Mucosa of descending colon (tissue), 3 donors: ENCODE results near the gene NUP153. TPM values are rescaled to one million over a fixed set of nuclear protein-coding genes. Genes with fewer than 3 reads are reported as not detected.
A peak's percentile ranks its signal among the peaks of the same experiment; 100 is the strongest.
"Not testable (repeated sequence)": the region's sequence is repeated elsewhere in the genome, so short reads cannot be mapped to it uniquely, and the experiment has no call there.

Experiments
- ATAC-seq: fragments of 200-7000 bp; cut with Tn5 transposase; one replicate; pipeline ENCODE4 v1.9.1; 2020; ENCODE audit warnings: mild to moderate bottlenecking, moderate library complexity
- DNase-seq, 3 donors: peaks; one replicate each; pipeline ENCODE4 v3.0.0-alpha.2; 2020
- H3K36me3 ChIP-seq: fragments of 200-600 bp; one replicate; pipeline ENCODE4 v1.8.0; 2021; ENCODE audit warnings: low read depth, mild to moderate bottlenecking
- H3K4me1 ChIP-seq: fragments of 200-600 bp; one replicate; pipeline ENCODE4 v1.8.0; 2021; ENCODE audit warnings: low read depth, mild to moderate bottlenecking
- H3K4me3 ChIP-seq: fragments of 200-600 bp; one replicate; pipeline ENCODE4 v1.8.0; 2021; ENCODE audit warnings: mild to moderate bottlenecking
- H3K9me3 ChIP-seq: fragments of 200-600 bp; one replicate; pipeline ENCODE4 v1.8.0; 2021; ENCODE audit warnings: mild to moderate bottlenecking
- intact Hi-C, 2 donors: fragments of 100-400 bp; cut with DNase I in 1 of 2; cut with micrococcal nuclease in 1 of 2; formaldehyde crosslinking; loops; one replicate each; pipeline versions ENCODE4 v1.11.0 to v1.11.1; 2022; cut with DNase I, micrococcal nuclease
- total RNA-seq, 3 donors: library from RNA; stranded (reverse); fragmentation: NEBNext Ultra II Directional in 2 of 3; extraction: Animal tissue kit (Norgen Biotek cat#: 25700) in 2 of 3; gene quantifications; one replicate each; pipeline versions ENCODE4 v1.2.1 to v1.2.4, GENCODE V29; 2021 to 2023
- TF ChIP-seq, protein P1 (sequence below): fragments of 200-600 bp; IDR thresholded peaks from one replicate; pipeline ENCODE4 v1.8.0; 2022; ENCODE audit warnings: antibody characterized with exemption, mild to moderate bottlenecking
- donor health status: DM: no; HTN: no; CAD: no; lungs with moderate emphysema.
- donor health status: DM: no; HTN: no; CAD: no.
- donor health status: DM: no; HTN: yes; CAD: no.

The NUP153 gene
- total RNA-seq, 3 donors from 2014 or later = 29.8 to 34.0 (median 33.3) TPM

DNA sequence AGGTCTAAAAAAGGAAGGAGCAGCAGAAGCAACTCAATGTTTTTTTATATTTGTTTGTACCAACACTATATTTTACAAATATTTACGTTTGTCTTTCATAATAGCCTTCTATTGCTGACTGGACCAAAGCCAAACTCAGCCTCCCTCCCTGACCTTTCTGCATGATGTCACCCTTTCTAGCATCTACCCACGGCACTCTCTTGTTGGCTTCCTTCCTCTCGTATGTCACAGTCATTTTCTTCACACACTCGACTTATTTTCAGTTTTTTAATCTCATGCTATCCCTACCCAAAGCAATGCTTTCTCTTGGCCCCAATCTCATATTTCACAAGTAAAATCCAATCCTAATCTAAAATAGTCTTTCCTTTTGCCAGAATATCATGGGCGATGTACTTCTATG, 122.9 kb downstream of the NUP153 start:
- no peak for DNase-seq
- intact Hi-C loops = loop anchor here (5.0 to 10.0 kb wide), 3 partner anchors 189 to 427 kb away; partner anchors contain the start of genes CAP2 (in 1 of the 2) and RBM24 (in 1 of the 2)

DNA sequence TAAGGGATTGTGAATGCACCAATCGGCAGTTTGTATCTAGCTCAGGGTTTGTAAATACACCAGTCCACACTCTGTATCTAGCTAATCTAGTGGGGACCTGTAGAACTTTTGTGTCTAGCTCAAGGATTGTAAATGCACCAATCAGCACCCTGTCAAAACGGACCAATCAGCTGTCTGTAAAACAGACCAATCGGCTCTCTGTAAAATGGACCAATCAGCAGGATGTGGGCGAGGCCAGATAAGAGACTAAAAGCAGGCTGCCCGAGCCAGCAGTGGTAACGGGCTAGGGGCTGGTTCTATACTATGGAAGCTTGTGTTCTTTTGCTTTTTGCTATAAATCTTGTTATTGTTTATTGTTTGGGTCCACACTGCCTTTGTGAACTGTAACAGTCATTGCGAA, 125.4 kb downstream of the NUP153 start:
- H3K36me3 ChIP-seq, ATAC-seq, H3K4me3 ChIP-seq, H3K9me3 ChIP-seq, DNase-seq: not testable (repeated sequence)
- peaks cover 12% of the 10 kb centered on the region for H3K4me1 ChIP-seq
- intact Hi-C loops = loop anchor here (5.0 to 10.0 kb wide), 3 partner anchors 186 to 424 kb away; partner anchors contain the start of genes CAP2 (in 1 of the 2) and RBM24 (in 1 of the 2)

More for the DNA sequence above, 122.9 kb downstream of the NUP153 start:
- Histone ChIP-seq H3K9me3 (no peaks in the 10 kb centered on the region), H3K36me3 (no peaks in the 10 kb centered on the region), H3K4me3 (no peak overlapping the region), H3K4me1 (peaks cover 25% of the 10 kb centered on the region)
- TF ChIP-seq, protein P1, sequence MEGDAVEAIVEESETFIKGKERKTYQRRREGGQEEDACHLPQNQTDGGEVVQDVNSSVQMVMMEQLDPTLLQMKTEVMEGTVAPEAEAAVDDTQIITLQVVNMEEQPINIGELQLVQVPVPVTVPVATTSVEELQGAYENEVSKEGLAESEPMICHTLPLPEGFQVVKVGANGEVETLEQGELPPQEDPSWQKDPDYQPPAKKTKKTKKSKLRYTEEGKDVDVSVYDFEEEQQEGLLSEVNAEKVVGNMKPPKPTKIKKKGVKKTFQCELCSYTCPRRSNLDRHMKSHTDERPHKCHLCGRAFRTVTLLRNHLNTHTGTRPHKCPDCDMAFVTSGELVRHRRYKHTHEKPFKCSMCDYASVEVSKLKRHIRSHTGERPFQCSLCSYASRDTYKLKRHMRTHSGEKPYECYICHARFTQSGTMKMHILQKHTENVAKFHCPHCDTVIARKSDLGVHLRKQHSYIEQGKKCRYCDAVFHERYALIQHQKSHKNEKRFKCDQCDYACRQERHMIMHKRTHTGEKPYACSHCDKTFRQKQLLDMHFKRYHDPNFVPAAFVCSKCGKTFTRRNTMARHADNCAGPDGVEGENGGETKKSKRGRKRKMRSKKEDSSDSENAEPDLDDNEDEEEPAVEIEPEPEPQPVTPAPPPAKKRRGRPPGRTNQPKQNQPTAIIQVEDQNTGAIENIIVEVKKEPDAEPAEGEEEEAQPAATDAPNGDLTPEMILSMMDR = no peak
- ATAC-seq = no peak

DNA sequence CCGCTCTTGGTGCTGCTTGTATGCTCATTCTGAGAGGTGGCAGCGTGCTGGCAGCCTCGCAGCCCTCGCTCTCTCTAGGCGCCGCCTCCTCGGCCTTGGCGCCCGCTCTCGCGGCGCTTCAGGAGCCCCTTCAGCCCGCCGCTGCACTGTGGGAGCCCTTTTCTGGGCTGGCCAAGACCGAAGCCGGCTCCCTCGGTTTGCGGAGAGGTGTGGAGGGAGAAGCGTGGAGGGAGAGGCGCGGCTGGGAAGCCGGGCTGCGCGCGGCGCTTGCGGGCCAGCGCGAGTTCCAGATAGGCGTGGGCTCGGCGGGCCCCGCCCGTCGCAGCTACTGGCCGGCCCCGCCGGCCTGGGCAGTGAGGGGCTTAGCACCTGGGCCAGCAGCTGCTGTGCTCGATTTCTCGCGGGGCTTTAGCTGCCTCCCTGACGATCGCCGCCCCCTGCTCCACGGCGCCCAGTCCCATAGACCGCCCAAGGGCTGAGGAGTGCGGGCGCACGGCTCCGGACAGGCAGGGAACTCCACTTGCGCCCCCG, 126.1 kb downstream of the NUP153 start:
- peak overlapping the region; percentile 7 for H3K4me3 ChIP-seq
- no peaks in the 10 kb centered on the region for H3K36me3 ChIP-seq
- DNase-seq (peak in 2 of 3 donors; percentile 37 to 65), ATAC-seq (peak; percentile 75)
- peaks cover 8% of the 10 kb centered on the region for H3K4me1 ChIP-seq
- TF ChIP-seq, protein P1 = no peak
- H3K9me3 ChIP-seq = peaks cover 7% of the 10 kb centered on the region
- intact Hi-C loops = loop anchor here (5.0 to 10.0 kb wide), 3 partner anchors 186 to 423 kb away; partner anchors contain the start of genes CAP2 (in 1 of the 2) and RBM24 (in 1 of the 2)

DNA sequence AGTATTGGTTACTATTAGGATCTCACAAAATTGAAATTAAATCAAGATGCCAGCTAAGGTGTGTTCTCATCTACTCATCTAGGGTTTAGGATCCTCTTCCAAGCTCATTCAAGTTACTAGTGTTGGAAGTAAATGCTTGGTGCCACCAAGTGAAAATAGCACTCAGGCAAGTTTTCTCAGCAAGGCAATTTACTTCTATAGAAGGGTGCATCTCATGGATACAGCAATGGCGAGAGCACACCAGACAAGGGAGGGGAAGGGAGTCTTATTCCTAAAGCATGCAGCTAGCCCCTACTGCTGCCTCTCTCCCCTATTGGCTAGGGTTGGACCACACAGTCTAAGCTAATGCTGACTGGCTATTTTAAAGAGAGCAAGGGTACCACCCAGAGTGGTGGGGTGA, 129.7 kb downstream of the NUP153 start:
- no peak for ATAC-seq

DNA sequence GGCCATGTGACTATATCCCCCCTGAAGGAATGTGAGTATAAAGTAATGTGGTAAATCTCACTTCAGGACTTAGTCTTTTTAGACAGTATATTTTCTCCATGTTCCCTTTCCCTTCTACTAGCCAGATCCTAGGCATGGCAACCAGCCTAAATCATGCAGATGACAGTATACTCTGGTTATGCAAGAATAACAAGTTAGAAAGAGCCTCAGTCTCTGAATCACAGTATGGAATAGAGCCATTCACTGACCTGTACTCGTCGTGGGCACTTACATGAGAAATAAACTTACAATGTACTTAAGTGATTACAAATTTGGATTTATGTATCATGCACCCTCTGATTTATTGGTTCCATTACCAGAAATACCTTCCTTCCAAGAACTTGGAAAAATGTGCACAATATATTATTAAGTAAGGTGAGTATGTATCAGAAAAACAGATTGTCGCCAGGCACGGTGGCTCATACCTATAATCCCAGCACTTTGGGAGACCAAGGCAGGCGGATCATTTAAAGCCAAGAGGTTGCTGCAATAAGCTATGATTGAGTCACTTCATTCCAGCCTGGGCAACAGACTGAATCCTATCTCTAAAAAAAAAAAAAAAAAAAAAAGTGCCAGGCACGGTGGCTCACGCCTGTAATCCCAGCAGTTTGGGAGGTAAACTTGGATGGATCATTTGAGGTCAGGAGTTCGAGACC, 131.7 kb downstream of the NUP153 start:
- H3K4me3 ChIP-seq = no peak overlapping the region
- no peaks in the 10 kb centered on the region for H3K4me1 ChIP-seq
- TF ChIP-seq, protein P1 = no peak
- no peaks in the 10 kb centered on the region for H3K36me3 ChIP-seq
- intact Hi-C loops = no loop called here
- no peak for ATAC-seq
- H3K9me3 ChIP-seq = peaks cover 7% of the 10 kb centered on the region
- DNase-seq = no peak

More for the DNA sequence above, 129.7 kb downstream of the NUP153 start:
- no peak for DNase-seq
- no peak overlapping the region for H3K4me3 ChIP-seq
- no peaks in the 10 kb centered on the region for H3K4me1 ChIP-seq
- TF ChIP-seq, protein P1 = no peak
- intact Hi-C loops = no loop called here
- H3K9me3 ChIP-seq = peaks cover 7% of the 10 kb centered on the region
- H3K36me3 ChIP-seq = no peaks in the 10 kb centered on the region

DNA sequence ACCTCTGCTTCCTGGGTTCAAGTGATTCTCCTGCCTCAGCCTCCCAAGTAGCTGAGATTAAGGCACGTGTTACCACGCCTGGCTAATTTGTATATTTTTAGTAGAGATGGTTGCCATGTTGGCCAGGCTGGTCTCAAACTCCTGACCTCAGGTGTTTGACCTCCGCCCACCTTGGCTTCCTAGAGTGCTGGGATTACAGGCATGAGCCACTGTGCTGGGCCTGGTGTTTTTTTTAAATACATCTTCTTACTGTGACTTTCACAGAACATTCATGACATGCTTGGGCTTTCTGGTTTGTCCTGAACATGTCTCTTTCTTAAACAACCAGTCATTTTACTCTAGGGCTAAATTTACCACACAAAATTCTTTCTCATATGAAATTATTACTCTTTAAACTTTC, 141.3 kb downstream of the NUP153 start:
- ATAC-seq = no peak
- Histone ChIP-seq H3K9me3 (peaks cover 24% of the 10 kb centered on the region), H3K4me3 (no peak overlapping the region), H3K4me1 (no peaks in the 10 kb centered on the region), H3K36me3 (no peaks in the 10 kb centered on the region)
- TF ChIP-seq, protein P1 = no peak
- intact Hi-C loops = no loop called here
- no peak for DNase-seq
